Suprapubic skin (tissue), 3 donors: Measurements from ENCODE around the gene LHFPL3.

Experiments
- EP300 ChIP-seq: sonication (generic); formaldehyde crosslinking; IDR thresholded peaks from one replicate; pipeline ENCODE4 v1.6.1; 2017; ENCODE audit warnings: antibody characterized with exemption
- TF ChIP-seq, protein P1 (sequence below), 2 donors: fragments of 200-600 bp in 1 of 2; fragments of 450-650 bp in 1 of 2; sonication (generic) in 1 of 2; IDR thresholded peaks; one replicate each; pipeline ENCODE4 v1.5.1; 2016 to 2019; ENCODE audit warnings: antibody characterized with exemption in 2 of 2, mild to moderate bottlenecking in 1 of 2, moderate library complexity in 1 of 2

- TF ChIP-seq, protein P1, sequence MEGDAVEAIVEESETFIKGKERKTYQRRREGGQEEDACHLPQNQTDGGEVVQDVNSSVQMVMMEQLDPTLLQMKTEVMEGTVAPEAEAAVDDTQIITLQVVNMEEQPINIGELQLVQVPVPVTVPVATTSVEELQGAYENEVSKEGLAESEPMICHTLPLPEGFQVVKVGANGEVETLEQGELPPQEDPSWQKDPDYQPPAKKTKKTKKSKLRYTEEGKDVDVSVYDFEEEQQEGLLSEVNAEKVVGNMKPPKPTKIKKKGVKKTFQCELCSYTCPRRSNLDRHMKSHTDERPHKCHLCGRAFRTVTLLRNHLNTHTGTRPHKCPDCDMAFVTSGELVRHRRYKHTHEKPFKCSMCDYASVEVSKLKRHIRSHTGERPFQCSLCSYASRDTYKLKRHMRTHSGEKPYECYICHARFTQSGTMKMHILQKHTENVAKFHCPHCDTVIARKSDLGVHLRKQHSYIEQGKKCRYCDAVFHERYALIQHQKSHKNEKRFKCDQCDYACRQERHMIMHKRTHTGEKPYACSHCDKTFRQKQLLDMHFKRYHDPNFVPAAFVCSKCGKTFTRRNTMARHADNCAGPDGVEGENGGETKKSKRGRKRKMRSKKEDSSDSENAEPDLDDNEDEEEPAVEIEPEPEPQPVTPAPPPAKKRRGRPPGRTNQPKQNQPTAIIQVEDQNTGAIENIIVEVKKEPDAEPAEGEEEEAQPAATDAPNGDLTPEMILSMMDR (IDR thresholded peaks at IDR 0.05) = no peak
- TF ChIP-seq EP300 = no peak
These were observed 566.5 kb downstream of the LHFPL3 start for GRCh38 chr7:104894726-104895521.
